Measurements from ENCODE around the gene SGCA.

The SGCA gene

GRCh38 chr17:50182783-50183420 is 17.1 kb downstream of the SGCA start:
- no peak for DNase-seq (ENCODE audit: low read depth)

GRCh38 chr17:50183421-50183994 is 17.7 kb downstream of the SGCA start:
- DNase-seq (ENCODE audit: low read depth) = no peak

- no peak for DNase-seq (ENCODE audit: low read depth)
These were observed 18.3 kb downstream of the SGCA start for GRCh38 chr17:50184064-50184463.

GRCh38 chr17:50184611-50185398 is 19.0 kb downstream of the SGCA start:
- DNase-seq (ENCODE audit: low read depth) = no peak

GRCh38 chr17:50185631-50186471 is 20.0 kb downstream of the SGCA start:
- DNase-seq (ENCODE audit: low read depth) = no peak

- no peak for DNase-seq (ENCODE audit: low read depth)
These were observed 21.0 kb downstream of the SGCA start for GRCh38 chr17:50186661-50187393.

- DNase-seq (ENCODE audit: low read depth) = no peak
These were observed 21.6 kb downstream of the SGCA start for GRCh38 chr17:50187394-50187725.

- no peak for DNase-seq (ENCODE audit: low read depth)
These were observed 22.1 kb downstream of the SGCA start for GRCh38 chr17:50187751-50188530.

- no peak for DNase-seq (ENCODE audit: low read depth)
These were observed 22.7 kb downstream of the SGCA start for GRCh38 chr17:50188531-50188920.

- no peak for DNase-seq (ENCODE audit: low read depth)
These were observed 23.2 kb downstream of the SGCA start for GRCh38 chr17:50188921-50189549.

- no peak for DNase-seq (ENCODE audit: low read depth)
These were observed 23.9 kb downstream of the SGCA start for GRCh38 chr17:50189550-50190292.

GRCh38 chr17:50190293-50190602 is 24.4 kb downstream of the SGCA start:
- DNase-seq (ENCODE audit: low read depth) = no peak

- no peak for DNase-seq (ENCODE audit: low read depth)
These were observed 25.0 kb downstream of the SGCA start for GRCh38 chr17:50190603-50191358.

- DNase-seq (ENCODE audit: low read depth) = no peak
These were observed 25.7 kb downstream of the SGCA start for GRCh38 chr17:50191359-50192143.

GRCh38 chr17:50192144-50192617 is 26.4 kb downstream of the SGCA start:
- no peak for DNase-seq (ENCODE audit: low read depth)

GRCh38 chr17:50192618-50193291 is 26.9 kb downstream of the SGCA start:
- no peak for DNase-seq (ENCODE audit: low read depth)

- DNase-seq (ENCODE audit: low read depth) = no peak
These were observed 28.5 kb downstream of the SGCA start for GRCh38 chr17:50194140-50194933.

All from stimulated activated CD8-positive, alpha-beta memory T cell treated with anti-CD3 and anti-CD28 coated beads, Interleukin-15, amount 100 ng/mL, for 1 hour (primary cell).